Neural progenitor cell (in vitro differentiated cells): ENCODE results near the gene LRP2BP.

Experiments
- CTCF ChIP-seq: fragments of 200-600 bp; sonication (generic); IDR thresholded peaks from 2 replicates; pipeline ENCODE4 v1.5.1; 2017; ENCODE audit warnings: antibody characterized with exemption, mild to moderate bottlenecking
- EZH2 ChIP-seq: fragments of 200-600 bp; sonication (generic); IDR thresholded peaks from 2 replicates; pipeline ENCODE4 v1.6.1; 2017; ENCODE audit warnings: antibody characterized with exemption, mild to moderate bottlenecking, moderate library complexity
- EZH2phosphoT487 ChIP-seq: fragments of 200-600 bp; sonication (generic); IDR thresholded peaks from 2 replicates; pipeline ENCODE4 v1.6.1; 2017; ENCODE audit warnings: antibody characterized with exemption

DNA sequence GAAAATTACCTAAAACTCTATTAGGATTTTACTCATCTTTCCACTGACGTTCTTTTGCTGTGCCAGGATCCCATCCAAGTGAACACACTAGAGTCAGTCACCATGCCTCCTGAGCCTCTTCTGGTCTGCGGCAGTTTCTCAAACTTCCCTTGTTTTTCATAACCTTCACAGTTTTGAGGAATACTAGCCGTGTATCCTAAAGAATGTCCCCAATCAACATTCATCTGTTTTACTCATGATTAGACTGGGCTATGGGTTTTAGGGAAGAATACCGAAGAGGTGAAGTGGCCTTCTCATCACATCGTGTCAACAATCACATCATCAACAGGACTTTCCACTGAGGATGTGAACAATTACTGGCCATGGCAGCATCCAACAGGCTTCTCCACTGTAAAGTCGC is 4.8 kb downstream of the LRP2BP start:
- TF ChIP-seq CTCF: no peak
- no peak for TF ChIP-seq EZH2phosphoT487
- no peak for TF ChIP-seq EZH2
